Measurements from ENCODE around the gene HNRNPUL1.

The HNRNPUL1 gene

DNA sequence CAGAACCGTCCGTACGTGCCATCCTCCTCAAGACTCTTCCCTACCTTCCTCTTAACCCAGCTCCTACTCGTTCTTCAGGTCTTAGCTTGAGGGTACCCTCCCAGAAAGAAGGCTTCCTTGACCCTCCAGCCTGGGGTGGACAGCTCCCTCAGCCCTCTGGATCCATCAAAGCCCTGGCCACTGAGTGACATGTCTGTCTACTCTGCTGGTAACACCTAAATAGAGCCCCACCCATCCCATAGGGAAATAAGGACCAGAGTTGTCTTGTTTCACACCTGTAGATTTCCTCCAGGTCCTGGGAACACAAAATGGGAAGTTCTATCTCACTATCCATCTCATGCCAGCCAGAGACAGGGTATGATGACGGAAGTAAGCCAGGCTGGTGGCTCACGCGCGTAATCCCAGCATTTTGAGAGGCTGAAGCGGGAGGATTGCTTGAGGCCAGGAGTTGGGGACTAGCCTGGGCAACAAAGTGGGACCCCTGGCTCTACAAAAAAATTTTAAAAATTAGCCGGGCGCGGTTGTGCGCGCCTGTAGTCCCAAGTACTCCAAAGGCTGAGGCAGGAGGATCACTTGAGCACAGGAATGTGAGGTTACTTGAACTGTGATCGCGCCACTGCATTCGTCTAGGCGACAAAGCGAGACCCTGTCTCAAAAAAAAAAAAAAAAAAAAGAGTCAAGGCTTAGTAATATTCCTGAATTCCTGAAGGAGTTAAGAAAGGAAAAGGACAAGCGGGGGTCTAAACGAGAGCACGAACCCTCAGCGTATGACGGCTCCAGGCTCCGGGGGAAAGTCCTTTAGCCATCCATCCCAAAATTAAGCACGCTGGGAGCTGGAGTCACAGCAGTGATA is 45.2 kb downstream of the HNRNPUL1 start:
- no peak for DNase-seq

DNA sequence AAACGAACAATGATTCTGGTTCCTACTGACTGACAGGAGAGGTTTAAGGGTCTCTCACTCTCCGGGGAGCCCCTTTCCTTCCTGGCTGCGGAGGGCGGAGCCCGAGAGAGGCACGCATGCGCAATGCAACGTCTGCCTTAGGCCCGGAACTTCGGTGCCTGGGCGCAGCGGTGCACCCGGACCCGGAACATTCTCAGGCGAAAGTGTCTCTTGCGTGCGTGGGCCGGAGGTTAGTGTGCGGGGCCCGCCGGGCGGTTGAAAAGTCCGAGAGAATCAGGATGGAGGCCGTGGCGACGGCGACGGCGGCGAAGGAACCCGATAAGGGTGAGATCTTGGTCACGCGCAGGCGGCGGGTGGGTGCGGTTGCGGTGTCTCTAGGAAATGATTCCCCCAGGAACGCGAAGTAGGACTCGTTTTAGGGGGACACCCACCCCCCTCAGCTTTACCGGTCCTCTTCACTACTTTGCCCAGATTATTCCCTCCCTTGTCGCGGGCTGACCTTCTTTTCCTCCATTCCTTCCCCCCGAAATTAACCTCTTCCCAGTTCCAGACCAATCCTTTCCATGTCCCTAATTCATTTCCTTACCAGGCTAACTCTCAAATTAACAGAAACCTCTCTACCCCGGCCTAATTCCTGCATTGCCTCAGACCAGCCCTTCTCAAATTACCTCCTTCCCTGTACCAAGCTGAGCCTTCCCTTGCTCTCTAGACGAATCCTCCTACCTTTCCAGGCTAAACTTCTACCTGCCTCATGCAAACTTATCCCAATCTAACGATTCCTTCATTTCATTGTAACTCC is 46.1 kb downstream of the HNRNPUL1 start, which contains the start of gene CCDC97:
Gene CCDC97 (plus strand): TSS at position 140 of the 799 bp plus-strand sequence. CDS start 139 bp downstream, at position 279.
- DNase-seq: no peak

DNA sequence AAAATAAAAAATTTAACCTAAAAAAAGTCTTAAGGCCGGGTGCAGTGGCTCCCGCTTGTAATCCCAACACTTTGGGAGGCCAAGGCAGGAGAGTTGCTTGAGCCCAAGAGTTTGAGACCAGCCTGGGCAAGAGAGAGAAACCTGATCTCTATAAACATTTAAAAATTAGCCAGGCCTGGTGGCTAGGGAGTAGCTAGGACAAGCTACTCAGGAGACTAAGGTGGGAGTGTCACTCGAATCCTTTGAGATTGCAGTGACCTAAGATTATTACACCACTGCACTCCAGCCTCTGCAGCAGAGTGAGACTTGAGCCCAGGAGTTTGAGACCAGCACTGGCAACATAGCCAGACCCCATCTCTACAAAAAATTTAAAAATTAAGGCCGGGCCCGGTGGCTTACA is 46.9 kb downstream of the HNRNPUL1 start:
- no peak for DNase-seq

DNA sequence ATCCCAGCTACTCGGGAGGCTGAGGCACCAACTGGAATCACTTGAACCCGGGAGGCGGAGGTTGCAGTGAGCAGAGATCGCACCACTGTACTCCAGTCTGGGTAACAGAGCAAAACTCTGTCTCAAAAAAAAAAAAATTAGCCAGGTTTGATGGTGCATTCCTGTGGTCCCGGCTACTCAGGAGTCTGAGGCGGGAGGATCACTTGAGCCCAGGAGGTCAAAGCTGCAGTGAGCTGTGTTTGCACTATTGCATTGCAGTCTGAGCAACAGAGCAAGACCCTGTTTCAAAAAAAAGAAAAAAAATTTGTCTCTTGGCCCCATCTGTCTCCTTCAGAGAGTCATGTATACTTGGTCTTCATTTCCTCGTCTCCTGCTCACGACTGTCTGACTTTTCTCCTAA is 47.4 kb downstream of the HNRNPUL1 start:
- no peak for DNase-seq

DNA sequence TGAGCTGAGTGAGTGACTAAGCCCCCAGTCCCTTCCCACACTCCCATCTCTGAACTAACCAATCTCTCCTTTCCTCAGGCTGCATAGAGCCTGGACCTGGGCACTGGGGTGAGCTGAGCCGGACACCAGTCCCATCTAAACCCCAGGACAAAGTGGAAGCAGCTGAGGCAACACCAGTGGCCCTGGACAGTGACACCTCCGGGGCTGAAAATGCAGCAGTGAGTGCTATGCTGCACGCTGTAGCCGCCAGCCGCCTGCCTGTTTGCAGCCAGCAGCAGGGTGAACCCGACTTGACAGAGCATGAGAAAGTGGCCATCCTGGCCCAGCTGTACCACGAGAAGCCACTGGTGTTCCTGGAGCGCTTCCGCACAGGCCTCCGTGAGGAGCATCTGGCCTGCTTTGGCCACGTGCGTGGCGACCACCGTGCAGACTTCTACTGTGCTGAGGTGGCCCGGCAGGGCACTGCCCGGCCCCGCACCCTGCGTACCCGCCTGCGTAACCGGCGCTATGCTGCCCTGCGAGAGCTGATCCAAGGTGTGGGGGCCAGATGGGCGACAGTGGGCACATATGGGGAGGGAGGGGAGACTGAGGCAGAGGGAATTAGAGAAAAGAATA is 52.2 kb downstream of the HNRNPUL1 start:
- no peak for DNase-seq

DNA sequence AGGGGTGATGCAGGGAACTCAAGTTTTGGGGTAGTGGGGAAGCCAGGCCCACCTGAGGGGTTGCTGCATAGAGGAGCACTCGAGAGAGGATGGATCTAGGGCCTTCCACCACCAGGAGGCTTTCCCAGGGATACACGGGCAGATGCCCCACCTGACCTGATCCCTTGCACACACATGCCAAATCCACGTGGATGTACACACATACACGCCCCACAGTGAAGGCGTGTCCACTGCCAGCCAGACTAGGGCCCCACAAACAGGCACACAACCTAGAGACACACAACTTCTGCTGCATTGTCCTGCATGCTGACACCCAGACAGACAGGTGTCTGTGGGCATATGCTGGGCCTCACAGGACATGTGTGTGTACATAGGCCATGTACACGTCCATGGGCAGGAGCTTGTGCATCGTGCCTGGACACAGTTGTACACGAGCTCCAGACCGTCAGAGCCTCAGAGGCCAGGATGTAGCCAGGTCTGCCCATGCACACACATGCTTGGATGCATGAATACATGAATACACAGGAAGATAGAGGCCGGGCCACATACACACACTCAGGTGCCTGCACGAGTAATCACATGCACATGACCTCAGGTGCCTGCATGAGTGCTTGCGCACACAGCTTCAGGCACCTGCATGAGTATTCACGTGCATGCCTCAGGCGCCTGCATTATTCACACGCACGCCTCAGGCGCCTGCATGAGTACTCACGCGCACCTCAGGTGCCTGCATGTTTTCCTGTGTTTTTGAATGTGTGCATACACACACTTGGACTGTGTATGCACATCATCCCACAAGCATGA is 54.7 kb downstream of the HNRNPUL1 start:
- DNase-seq: no peak

DNA sequence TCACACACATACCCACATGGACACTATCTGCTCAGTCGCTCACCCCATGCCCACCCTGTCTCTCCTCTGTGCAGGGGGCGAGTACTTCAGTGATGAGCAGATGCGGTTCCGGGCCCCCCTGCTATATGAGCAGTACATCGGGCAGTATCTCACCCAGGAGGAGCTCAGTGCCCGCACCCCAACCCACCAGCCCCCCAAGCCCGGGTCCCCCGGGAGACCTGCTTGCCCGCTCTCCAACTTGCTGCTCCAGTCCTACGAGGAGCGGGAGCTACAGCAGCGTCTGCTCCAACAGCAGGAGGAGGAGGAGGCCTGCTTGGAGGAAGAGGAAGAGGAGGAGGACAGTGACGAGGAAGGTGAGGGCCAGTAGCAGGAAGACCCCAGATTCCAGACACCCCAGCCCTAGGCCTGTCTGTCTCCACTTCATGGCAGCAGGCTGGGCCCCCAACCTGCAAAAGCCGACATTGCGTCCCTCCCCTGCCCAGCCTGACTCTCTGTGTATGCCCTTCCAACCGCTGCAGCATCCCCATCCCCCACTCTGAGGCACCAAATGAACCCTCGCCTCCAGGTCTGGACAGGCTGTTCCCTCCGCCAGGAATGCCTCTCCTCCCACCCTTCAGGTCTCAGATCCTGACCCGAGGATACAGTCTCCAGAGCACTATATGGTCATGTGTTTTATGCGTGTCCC is 55.5 kb downstream of the HNRNPUL1 start:
- no peak for DNase-seq

DNA sequence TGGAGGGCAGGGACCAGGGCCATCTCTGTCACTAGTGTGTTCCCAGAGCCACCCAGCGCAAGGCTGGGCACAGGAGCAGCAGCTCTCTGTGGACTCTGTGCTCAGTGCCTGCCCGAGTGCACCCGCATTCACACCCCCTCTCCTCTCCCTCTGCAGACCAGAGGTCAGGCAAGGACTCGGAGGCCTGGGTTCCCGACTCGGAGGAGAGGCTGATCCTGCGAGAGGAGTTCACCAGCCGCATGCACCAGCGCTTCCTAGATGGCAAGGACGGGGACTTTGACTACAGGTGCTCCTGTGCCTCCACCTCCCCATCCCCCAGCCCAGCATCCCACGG is 56.0 kb downstream of the HNRNPUL1 start:
- no peak for DNase-seq

DNA sequence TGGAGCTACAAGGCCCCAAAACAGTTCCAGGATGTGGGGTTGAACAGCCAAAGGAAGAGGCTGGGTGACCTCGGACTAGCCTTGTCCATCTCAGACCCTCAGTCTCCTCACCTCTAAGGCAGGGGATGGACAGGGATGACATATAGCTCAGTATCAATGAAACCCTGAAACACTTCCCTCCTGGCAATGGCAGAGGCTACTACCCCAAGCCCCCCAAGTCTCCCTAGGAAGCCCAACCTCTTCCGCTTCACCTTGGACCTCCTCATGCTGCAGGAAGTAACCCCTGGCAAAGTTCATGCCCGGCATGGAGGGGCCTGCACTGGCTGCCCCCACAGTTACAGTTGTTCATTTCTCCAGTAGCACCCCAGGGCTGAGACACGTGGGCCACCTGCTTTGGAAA is 56.4 kb downstream of the HNRNPUL1 start:
- no peak for DNase-seq

DNA sequence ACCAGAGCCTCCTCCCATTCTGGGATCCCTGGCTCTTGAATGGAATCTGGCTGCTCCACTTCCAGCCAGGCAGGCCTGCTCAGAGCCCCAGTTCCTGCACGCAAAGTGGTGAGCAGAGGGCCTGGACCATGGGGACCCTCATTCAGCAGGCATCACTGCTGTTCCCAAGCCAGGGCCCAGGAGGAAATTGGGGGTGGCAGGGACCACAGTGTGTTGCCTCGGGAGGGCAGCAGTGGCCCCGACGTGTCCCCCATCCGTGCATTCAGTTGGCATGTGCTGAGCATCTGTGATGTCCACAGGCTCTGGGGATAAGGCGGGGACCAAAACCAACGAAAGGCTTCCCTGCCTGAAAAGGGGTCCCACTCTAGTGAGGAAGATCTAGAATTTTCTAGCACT is 57.0 kb downstream of the HNRNPUL1 start:
- no peak for DNase-seq

DNA sequence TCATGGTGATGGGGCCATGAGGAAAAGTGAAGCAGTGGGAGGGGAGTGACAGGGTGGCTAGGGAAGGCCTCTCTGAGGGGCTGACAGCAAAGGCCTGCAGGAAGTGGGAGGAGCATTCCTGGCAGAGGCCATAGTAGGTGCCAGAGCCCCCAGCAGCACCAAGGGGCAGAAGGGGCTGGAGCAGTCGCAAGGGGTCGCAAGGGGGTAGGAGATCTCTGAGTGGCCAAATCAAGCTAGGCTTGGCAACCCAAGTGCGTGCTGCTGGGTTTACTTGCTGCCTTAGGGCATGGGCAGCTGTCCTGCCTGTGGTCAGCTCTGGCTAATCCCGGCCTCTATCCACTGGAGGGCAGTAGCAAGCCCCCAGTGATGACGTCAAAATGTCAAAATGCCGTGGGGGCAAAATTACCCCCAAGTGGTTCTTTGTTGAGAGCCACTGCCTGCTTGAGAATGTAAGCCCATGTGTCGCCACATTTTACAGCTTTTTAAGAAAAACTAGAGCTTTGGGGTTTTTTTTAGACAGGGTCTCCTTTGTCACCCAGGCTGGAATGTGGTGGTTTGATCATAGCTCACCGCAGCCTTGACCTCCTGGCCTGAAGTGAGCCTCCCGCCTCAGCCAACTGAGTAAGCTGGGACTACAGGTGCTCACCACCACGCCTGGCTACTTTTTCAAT is 57.6 kb downstream of the HNRNPUL1 start:
- no peak for DNase-seq

DNA sequence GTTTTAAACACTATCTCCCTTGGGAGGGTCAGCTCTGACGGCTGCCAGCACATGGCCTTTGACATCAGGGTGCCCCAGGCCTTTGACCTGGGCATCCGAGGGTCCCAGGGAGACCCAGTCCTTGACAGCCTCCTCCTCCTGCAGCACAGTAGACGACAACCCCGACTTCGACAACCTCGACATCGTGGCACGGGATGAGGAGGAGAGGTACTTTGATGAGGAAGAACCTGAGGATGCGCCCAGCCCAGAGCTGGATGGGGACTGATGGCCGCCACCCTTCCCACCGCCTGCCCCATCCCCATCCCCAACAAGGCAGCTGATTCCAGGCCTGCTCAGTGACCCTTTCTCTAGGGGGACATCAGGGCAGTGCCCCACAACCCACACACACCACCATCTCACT is 58.3 kb downstream of the HNRNPUL1 start:
- DNase-seq: no peak

DNA sequence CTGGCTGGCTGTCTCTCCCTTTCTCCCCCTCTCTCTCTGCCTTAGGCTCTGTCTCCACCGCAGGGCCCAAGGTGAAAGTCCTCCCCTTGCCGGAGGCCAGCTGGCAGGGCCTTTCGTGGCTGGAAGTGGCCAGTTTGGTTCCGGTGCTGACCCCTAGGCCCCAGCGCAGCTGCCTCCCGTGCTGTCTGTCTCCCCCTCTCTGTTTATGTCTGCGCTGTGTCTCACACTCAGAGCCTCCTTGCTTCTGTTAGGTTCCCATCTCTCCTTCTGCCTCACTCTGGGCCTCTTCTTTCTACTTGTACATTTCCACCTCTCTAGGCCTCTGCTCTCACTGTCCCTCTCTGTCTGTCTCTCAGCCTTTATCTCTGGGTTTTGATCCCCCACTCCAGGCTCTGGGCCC is 58.9 kb downstream of the HNRNPUL1 start:
- DNase-seq: no peak

DNA sequence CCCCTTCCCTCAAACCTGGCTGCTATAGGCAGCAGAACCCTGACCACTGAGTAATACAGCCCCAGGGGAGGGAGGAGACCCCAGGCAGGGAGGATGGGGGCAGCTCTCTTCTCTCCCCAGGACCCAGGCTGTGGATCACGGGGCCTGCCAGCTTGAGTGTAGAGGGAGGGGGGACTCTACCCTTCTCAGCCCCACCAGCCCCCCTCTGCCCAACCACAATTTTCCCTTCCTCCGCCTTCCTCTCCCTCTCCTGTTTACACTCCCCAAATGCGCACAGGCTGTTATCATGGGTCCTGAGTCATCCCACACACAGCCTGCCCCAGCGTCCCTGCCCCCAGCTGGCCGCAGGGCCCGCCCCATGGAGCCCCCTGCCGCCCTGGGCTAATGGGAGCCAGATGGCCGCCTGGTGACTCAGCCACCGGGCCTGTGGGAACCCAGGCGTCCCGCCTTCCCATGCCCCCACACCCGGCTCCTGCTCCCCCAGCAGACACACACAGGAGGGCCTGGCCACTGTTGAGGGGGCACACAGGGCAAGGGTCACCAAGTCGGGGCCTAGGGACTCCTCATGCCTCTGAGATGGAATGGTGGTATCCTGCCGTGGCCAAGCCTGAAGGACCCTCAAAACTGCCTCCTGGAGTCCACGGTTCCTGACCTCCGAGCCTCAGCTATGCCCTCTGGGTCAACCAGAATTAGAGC is 59.4 kb downstream of the HNRNPUL1 start:
- no peak for DNase-seq

DNA sequence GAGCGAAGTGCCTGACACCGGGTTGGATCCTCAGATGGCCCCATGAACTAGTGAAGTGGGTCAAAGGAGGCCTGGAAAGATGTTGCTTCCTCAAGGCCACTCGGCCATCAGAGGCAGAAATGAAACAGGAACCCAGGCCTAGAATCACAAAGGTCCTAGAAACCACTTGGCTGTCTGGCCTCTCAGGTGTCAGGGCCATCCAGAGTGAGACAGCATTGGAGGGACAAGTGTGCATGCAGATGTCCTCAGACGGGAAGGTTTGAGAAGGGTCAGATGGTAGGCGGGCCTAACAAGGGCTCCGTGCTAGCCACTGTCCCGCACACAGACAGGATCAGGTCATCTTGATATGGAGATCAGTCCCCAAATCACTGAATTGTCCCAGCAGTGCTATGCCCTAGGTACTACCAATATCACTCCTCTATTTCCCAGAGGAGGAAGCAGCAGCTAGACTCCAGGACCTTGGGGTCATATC is 60.1 kb downstream of the HNRNPUL1 start:
- DNase-seq: no peak

DNA sequence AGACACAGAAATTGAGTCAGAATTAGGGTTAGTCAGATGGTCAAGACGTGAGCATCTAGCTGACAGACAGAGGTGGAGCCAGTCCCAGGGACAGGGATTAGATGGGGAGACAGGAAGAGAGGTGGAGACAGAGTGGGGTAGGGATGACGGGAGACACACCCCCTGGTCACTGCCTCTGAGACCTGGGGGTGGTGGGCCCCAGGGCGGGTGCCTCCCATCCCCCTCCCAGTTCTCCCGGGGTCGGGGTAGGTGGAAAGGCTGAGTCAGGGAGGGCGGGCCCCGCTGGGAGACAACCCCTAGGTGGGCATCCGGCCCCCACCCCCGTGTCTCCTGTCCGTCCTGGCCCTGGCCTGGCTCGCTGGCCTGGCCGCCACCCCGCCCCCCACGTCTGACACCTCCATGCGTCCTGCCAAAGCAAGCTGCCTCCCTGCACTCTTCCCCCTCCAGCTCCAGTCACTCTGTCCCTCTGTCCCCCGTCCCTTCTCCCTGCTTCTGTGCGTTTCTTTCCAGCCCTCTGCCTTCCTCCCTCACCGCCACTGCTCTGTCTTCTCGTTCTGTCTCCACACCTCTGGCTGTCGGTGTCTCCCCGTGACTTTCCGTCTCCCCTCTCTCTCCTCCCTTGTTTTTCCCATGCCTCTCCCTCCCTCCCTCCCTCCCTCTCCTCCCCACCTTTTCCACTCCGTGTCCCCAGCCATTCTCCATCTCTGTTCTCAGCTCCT is 60.9 kb downstream of the HNRNPUL1 start:
- no peak for DNase-seq

DNA sequence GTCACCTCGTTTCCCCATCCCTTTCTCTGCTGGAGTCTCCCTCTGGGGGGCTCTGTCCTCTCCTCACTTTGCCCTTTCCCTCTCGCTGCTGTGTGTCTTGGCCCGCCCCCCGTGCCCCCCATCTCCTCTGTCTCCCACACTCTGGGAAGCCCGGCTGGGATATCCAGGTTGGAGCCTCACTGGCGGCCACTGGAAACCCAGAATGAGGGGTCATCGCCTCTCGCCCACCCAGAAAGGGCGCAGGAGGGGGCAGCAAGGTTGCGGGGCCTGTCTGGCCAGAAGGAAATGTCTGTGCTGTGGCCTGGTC is 61.4 kb downstream of the HNRNPUL1 start:
- DNase-seq: no peak

DNA sequence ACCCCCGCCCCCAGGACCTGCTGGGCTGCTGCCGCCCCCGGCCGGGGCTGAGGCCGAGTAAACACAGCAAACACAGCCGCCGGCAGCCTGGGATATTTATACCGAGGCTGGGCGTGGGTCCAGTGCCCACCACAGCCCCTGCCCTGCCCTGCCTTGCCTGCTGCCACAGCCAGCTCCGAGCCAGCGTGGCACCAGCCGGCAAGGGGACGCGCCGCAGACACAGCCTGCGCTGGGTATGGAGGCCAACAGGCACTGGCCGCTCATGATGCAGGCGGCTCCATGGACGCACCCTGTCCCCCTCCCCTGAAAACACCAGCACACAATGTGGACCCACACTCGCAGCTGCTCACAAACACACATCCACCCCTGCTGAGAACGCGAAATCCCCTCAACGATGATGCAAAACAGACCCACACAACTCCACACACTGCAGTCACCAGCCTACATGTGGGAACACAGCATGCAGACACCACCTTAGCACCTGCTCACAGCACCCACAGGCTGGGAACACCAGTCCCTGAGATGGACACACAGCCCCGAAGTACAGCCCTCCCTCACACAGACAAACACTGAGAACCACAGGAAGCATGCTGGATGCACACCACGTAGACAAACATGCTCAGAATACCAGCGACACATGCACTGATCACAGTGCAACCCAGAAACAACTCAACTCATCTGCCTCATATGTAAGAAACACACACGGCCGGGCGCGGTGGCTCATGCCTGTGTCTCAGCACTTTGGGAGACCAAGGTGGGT is 62.0 kb downstream of the HNRNPUL1 start:
- DNase-seq: no peak

DNA sequence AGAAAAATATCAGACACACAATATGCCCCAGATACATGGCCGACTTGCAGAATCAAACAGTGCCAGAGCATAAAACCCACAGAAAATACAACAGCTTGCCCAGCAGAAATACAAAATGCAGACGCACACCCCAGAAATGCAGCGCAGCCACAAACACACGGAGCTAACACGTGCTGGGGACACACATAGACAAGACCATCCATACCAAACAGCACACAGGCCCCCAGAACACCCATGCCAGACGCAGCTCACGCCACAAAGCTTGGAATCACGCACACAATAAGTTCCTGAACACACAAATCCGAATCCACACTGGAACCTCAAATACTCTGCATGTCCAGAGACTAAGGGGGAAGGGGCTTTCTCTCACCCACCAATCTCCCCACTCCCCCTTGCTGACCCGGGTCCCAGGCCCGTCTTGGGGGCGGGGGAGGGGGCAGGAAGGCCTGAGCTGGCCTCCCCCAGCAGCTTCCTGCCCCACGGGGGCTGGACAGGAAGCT is 63.0 kb downstream of the HNRNPUL1 start:
- no peak for DNase-seq

All from SIG-M5 (cell line).